ENCODE measurements around the gene ZGPAT. TPM values are rescaled to one million over a fixed set of nuclear protein-coding genes. Genes with fewer than 3 reads are reported as not detected.

The ZGPAT gene
- total and polyA plus RNA-seq, 2 of the 13 experiments (the other 11 are each of a cell fraction or from before 2014, with no cell fraction given) = 23.0 to 41.9 TPM

DNA sequence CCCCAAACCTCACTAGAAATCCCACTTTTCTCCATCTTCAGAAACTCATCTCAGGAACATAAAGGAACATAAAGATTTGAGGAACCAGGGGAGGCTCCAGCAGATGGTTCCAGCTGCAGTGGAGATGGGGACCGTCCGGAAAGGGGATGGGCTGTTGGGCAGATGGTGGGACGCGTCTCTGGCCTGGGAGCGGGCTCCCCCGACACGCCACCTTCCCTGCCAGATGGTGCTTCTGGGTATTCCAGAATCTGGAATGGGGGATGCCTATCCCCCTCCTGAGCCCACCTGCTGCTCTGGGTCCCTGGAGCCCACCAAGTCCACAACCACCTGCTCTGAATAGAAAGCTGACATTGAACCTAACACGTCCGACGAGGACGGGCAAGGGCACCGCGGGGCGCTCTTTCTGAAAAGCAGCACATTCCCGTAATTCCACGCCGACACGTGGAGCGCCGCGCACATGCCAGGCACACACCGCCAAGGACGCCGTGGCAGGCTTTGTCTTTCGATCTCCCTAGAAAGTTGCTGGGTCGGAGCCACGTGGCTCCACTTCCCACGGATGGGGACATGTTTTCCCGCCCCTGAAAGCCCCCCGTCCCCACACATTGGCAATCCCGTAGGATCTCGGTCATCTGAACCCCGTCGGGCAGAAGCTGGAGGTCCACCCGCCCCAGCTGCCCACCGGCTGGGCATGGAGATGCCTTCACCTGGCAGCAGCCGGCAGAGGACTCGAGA is 59.0 kb downstream of the ZGPAT start:
- in situ Hi-C loops (cut with HindIII; ENCODE audit: extremely low pct_ligation_motif_present, low pct_unique_long_range_greater_than_20kb) = no loop called here
- no peaks in the 10 kb centered on the region for H3K36me3 ChIP-seq (replicated peaks in 1 of 2; ENCODE audit: control insufficient read depth in 1 of 2, insufficient read depth in 2 of 2, low read length in 2 of 2)

More for the DNA sequence above, 59.0 kb downstream of the ZGPAT start:
- H3K27ac ChIP-seq (ENCODE audit: extremely low read length, insufficient read depth, low read length) = no peak overlapping the region
- WGBS (ENCODE audit: low lambda C conversion rate) = 93% methylated on average over 38 of the region's 38 CpGs
- H3K9me3 ChIP-seq (ENCODE audit: low read length) = no peaks in the 10 kb centered on the region
- H3K4me1 ChIP-seq (ENCODE audit: insufficient read depth, low read length) = peaks cover 17% of the 10 kb centered on the region
- TF ChIP-seq, protein P1, sequence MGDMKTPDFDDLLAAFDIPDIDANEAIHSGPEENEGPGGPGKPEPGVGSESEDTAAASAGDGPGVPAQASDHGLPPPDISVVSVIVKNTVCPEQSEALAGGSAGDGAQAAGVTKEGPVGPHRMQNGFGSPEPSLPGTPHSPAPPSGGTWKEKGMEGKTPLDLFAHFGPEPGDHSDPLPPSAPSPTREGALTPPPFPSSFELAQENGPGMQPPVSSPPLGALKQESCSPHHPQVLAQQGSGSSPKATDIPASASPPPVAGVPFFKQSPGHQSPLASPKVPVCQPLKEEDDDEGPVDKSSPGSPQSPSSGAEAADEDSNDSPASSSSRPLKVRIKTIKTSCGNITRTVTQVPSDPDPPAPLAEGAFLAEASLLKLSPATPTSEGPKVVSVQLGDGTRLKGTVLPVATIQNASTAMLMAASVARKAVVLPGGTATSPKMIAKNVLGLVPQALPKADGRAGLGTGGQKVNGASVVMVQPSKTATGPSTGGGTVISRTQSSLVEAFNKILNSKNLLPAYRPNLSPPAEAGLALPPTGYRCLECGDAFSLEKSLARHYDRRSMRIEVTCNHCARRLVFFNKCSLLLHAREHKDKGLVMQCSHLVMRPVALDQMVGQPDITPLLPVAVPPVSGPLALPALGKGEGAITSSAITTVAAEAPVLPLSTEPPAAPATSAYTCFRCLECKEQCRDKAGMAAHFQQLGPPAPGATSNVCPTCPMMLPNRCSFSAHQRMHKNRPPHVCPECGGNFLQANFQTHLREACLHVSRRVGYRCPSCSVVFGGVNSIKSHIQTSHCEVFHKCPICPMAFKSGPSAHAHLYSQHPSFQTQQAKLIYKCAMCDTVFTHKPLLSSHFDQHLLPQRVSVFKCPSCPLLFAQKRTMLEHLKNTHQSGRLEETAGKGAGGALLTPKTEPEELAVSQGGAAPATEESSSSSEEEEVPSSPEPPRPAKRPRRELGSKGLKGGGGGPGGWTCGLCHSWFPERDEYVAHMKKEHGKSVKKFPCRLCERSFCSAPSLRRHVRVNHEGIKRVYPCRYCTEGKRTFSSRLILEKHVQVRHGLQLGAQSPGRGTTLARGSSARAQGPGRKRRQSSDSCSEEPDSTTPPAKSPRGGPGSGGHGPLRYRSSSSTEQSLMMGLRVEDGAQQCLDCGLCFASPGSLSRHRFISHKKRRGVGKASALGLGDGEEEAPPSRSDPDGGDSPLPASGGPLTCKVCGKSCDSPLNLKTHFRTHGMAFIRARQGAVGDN (CRISPR knock-in tag; IDR thresholded peaks at IDR 0.05) = 0 out of 2 replicates have a peak, but pooled peaks have one; percentile 7
- no peak for TF ChIP-seq NKX3-1 (CRISPR knock-in tag; IDR thresholded peaks at IDR 0.05)
- no TSS peak for BruUV-seq (replicated peaks)
- no peaks in the 10 kb centered on the region for H3K79me2 ChIP-seq (ENCODE audit: insufficient read depth, low read length)
- no peak for ATAC-seq
- no peak overlapping the region for H2AFZ ChIP-seq (ENCODE audit: low read length)
- DNase-seq (ENCODE audit: low spot score) = no peak
- H3K27me3 ChIP-seq (ENCODE audit: control insufficient read depth in 1 of 2, insufficient read depth in 2 of 2, low read length in 2 of 2) = no peaks in the 10 kb centered on the region
- ChIA-PET CTCF (ENCODE audit: low intra/inter-chr PET ratio, low total read pairs) (no interaction called here), POLR2A (interaction anchor here (0.7 kb wide), 1 partner anchor 58 kb away, joined by 4 read pairs; no protein-coding TSS in a partner anchor)
- intact Hi-C loops (cut with micrococcal nuclease; ENCODE audit: unreplicated experiment) = no loop called here
- H3K4me3 ChIP-seq (replicated peaks in 1 of 3; ENCODE audit: insufficient read depth in 1 of 3, low read depth in 2 of 3, low read length in 3 of 3) = no peak overlapping the region
- H3K9ac ChIP-seq (ENCODE audit: insufficient read depth, low read depth, low read length) = no peak overlapping the region
- H3K4me2 ChIP-seq (ENCODE audit: low read depth, low read length) = no peak overlapping the region
- H4K20me1 ChIP-seq (ENCODE audit: insufficient read depth, low read length) = no peaks in the 10 kb centered on the region
- FAIRE-seq = no peak
